HG03558 (cell line): ENCODE results near the gene TECR.
"Not testable (repeated sequence)": the region's sequence is repeated elsewhere in the genome, so short reads cannot be mapped to it uniquely, and the experiment has no call there.

Experiments
- ATAC-seq: cut with Tn5 transposase; IDR thresholded peaks from one replicate; pipeline ENCODE4 v1.9.1; 2021; ENCODE audit warnings: moderate number of reproducible peaks; ENCODE audit not compliant: unreplicated experiment; ENCODE audit errors: extremely low read depth

Gene TECR, protein sequence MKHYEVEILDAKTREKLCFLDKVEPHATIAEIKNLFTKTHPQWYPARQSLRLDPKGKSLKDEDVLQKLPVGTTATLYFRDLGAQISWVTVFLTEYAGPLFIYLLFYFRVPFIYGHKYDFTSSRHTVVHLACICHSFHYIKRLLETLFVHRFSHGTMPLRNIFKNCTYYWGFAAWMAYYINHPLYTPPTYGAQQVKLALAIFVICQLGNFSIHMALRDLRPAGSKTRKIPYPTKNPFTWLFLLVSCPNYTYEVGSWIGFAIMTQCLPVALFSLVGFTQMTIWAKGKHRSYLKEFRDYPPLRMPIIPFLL

DNA sequence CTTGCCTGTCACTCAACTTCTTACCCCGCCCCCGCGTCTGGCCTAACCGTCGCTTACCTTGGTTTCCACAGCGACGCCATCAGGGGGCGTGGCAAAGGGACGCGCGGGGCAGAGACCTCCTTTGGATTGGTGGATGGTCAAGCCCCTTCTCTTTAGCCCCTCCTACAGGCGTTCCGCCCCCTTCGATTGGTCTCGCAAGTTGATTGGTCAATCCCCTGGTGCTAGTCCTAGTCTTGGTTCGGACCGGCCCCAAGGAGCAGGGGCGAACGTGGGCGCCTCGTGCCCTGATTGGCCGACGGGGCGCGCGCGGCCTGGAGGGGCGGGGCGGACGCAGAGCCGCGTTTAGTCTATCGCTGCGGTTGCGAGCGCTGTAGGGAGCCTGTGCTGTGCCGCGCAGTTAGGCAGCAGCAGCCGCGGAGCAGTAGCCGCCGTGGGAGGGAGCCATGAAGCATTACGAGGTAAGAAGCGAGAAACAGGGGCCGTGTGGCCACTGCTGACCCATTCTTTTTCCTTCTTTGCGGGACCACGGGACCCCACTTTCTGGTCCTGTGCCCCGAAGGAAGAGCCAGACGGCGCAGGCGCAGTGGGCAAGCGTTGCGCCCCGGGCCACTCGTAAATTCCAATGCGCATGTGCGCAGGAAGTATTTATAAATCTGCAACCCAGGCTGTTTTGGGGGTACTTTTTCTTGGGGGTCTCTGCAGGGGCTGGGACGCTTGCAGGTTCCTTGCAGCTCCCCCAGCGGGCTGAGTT is at the start of gene TECR:
TECR (plus strand) TSS at position 341 of the 751 bp plus-strand sequence; CDS start at position 444, 103 bp downstream.
- peak; percentile 90 for ATAC-seq

DNA sequence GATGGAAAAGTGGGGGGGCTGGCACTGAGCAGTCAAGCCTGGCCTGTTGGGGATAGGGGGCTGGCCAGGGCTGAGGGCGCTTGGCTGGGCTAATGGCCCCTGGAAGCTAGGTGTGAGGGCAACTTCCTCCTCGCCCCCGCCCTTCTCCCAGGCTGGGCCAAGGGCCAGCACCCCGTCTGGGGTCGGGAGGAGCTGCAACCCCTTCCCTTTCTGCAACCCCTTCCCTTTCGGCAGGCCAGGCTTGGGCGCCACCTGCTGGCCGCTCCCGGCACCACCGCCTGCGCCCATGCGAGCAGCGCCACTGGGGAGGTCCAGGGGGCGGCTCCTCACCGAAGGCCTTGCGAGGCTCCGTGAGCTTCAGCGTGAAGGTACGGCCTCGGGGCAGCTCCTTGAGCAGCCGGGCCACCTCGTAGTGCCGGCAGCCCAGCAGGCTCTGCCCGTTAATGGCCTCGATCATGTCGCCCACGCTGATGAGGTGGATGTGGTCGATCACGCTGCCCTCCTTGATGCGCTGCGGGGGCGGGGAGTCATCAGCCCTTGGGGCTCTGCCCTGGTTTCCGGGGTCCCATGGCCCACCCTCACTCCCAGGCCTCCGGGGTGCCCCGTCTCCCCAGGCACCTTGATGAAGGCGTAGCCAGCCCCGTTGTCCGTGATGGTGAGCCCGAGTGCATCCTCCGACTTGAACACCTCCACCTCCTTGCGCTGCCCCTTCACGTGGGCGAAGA is 49.3 kb upstream of the TECR start:
- ATAC-seq, result no peak

DNA sequence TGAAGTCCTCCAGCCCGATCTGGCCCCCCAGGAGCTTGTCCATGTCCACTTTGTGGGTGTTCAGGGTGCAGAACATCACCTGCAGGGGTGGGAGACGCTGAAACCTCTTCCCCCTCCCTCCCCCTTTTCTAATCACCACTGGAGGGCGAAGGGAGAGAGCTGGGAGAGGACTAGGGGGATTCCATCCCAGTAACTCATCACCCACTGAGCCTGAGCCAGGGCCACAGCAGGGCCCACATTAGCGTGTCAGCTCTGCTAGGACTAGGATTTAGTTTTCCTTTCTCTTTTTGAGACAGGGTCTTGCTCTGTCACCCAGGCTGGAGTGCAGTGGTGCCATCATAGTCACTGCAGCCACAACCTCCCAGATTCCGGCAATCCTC is 48.7 kb upstream of the TECR start:
- ATAC-seq, result no peak

DNA sequence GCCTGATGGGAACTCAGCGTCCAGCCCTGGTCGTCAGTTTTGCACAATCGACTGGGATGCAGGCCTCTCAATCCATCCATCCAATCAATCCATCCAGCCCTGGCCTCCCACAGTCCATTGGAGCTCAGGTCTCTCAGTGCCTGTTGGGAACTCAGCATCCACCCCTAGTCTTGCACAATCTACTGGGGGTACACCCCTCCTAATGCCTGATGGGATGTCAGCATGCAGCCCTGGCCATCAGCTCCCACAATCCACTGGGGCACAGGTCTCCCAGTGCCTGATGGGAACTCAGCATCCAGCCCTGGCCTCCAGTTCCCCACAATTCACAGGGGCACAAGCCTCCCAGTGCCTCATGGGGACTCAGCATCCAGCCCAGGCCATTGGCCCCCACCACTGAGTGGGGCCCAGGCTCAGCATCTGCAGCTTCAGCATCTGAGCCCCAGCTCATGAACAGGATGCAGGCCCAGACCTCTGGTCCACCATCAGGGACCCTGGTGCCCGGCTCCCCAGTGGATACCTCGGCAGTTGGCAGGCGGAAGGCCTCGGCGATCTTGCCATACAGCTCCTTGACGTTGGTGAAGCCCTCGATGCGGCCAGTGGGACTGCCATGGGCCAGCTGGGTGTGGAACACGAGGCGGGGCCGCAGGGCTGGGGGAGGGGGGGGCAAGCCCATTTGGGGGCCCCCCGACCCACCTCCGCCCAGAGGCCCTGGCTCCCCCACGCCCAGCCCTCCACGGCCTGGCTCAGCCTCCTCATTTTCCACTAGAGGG is 47.0 kb upstream of the TECR start:
- no peak for ATAC-seq

DNA sequence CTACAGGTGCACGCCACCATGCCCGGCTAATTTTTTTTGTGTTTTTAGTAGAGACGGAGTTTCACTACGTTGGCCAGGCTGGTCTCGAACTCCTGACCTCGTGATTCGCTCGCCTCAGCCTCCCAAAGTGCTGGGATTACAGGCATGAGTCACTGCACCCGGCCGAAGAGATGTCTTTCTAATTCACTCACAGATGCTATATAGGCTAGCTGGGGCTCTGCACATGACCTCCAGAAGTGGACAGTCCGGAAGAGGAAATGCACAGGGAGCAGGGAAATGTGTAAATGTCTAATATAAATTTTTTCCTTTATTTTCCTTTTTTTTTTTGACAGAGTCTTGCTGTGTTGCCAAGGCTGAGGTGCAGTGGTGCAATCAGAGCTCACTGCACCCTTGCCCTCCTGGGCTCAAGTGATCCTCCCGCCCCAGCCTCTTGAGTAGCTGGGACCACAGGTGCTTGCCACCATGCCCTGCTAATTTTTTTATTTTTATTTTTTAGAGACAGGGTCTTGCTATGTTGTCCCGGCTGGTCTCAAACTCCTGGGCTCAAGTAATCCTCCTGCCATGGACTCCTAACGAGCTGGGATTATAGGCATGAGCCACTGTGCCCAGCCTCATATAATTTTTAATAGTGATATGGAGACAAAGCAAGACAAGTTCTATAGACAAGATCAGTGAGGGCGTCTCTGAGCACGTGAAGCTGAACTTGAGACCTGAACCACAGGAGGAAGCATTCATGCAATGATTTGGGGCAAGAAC is 41.8 kb upstream of the TECR start:
- ATAC-seq, result no peak

DNA sequence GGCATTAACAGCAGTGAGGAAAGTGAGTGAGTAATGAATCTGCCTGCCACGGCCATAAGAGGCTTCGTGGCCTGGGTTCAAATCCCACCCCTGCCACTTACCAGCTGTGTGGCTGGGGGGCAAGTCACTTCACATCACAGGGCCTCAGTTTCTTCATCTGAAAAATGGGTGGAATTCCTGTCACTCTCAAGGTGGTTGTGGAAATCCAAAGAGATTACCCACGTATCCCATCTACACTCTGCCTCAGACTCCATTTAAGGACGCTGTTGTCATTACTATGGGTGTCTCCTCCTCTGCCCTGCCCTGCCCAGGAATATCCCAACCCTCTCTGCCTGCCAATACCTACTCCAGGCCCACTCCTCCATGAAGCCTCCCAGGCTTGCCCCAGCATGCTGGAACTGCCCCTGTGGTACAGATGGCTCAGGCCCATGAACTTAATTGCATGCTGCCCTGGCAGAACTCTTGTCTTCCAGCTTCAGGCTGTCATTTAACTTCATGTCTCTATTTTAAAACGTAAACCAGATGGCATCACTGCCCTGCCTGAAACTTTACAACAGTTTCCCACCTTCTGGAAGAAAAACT is 36.5 kb upstream of the TECR start:
- no peak for ATAC-seq

DNA sequence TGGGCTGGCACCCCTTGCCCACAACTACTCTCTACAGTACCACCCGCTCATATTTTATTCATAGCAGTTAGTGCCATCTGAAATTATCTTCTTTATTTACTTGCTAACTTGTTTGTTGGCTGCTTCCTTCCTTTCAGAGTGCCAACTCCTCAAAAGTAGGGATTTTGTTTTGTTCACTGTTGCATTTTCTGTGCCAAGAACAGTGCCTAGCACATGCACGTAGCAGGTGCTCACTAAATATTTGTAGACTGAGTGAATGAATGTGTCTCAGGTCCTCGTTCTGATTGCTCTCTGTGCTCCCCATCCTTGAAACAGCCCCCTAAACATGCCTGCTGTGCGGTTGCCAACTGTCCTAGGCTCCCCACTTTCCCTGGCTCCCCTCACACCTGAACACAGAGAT is 35.0 kb upstream of the TECR start:
- ATAC-seq, result no peak

DNA sequence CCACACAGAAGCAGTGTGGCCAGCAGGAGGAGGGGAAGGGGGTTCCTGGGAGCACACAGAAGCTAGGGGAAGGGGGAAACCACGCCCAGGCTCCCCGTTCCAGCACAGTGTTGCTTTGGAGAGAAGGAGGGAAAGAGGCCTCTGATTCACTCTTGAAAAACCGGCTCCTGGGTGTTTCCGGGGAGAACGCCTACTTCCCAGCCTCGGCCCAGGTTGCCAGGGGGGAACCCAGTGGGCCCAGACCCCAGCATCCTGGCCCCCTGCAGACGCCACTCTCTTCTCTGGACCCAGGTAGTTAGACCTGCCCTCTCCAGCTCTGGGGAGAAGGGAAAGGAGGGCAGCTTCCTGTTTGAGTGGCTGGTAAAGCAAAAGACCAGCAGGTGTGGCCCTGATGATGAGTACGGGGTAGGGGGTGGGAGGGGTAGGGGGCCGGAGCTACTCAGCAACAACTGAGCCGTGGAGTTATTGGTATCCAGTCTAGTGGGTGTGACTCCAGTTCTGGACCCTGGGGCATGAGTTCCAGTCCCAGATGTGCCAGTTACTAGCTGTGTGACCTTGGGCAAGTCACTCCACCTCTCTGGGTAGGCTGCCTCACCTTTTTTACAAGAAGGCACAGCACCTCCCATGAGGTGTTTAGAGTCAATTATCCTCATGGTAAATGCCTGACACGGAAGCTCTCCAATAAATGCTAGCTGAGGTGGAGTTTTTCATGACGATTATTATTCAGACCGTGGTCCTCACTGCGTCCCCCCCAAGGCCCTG is 34.3 kb upstream of the TECR start:
- no peak for ATAC-seq

DNA sequence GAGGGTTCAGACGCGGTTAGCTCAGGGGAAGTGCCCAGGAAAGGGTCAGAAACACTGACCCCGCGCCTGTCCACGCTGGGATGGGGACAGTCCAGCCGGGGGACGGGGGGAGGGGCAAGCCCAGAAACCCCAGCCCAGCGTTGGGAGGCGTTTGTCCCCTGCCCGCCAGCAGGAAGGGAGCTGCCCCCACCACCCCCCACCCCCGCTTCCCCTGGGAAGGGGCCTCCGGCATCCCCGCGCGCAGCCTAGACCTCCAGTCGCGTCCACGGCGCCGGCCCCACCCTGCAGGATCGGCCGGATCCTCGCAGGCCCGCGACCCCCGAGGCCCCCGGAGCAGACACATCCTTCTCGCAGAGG is 33.7 kb upstream of the TECR start:
- no peak for ATAC-seq

DNA sequence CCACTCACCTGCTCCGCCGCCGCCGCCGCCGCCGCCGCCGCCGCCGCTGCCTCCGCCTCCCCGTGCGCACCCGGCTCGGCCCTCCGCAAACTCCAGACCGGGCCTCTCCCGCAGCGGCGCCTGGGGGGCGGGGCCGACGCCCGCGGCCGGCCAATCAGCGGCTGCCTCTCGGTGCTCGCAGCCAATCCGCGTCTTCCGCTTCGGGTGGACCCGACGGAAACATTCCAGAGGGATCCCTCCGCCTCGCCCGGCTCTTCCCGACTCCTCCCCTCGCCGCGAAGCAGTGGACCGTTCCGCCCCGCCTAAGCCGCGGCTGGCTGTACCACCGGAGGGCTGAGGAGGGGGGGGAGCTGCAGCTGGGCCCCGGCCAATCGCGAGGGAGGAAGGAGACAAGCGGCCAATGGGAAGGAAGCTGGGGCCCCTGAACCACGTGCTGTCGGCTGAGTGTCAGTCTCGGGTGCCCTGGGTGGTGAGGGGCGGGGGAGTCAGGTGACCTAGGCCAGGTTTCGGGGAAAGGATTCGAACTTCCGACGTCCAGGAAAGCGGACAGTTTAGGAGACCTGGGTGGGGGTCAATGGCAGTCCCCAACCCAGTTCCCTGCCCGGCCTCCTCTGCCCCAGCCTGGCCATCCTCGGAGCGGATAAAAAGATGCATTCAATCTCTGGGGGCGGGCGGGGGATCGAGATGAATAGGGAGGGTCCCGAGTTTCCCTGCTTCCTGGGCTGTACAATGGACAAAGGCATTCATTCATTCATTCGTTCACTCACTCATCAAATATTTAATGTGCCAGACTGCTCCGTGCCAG is 33.2 kb upstream of the TECR start, which contains the start of gene GIPC1:
GIPC1 (minus strand) TSS at position 99 of the 805 bp plus-strand sequence. CDS start 13,151 bp downstream, outside the sequence.
- no peak for ATAC-seq

DNA sequence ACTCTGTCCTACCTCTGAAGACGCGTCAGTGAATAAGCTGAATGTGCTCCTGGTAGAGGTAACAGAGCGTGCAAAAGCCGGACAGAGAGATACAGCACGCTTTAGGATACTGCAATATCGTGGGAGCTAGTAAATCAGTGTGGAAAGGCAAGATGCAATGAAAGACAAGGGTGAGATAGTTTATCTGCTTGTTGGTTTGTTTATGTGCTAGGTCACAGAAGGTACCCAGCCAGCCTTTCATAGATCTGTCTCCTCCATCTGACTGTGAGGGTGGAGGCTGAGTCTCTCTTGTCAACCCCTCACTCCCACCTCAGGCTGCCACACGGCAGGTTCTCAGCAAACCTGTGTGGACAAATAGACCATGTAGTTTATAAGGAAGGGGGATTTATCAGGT is 32.6 kb upstream of the TECR start:
- no peak for ATAC-seq

DNA sequence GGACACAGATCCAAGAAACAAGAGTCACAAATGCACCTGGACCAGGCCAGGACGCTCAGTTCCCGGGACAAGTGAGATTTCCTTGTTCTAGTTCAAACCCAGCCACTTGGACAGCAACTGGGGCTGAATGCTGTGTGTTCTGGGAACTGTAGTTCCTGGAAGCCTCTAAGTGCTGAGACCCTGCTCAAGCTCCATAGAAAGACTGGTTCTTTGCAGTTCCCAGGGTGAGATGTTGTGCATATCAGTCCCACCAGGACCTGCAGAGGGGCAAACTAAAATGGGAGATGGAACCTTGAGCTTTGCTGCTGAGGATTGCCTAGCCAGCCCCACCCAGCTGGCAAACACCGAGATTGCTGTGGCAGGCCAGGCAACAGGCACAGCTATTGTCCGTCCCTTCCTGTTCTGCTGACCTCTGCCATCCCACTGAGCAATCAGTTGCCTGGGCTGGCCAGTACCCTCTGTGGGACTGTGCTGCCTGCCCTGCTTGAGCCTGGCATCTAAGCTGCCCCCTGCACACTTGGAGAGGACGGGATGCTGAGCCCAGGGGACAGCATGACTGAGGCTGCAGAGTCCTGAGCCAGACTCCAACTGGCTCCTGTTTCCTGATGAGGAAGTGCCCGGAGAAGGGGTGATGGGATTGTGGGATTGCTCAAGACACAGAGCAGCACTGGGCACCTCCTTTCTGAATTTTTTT is 32.0 kb upstream of the TECR start:
- no peak for ATAC-seq

DNA sequence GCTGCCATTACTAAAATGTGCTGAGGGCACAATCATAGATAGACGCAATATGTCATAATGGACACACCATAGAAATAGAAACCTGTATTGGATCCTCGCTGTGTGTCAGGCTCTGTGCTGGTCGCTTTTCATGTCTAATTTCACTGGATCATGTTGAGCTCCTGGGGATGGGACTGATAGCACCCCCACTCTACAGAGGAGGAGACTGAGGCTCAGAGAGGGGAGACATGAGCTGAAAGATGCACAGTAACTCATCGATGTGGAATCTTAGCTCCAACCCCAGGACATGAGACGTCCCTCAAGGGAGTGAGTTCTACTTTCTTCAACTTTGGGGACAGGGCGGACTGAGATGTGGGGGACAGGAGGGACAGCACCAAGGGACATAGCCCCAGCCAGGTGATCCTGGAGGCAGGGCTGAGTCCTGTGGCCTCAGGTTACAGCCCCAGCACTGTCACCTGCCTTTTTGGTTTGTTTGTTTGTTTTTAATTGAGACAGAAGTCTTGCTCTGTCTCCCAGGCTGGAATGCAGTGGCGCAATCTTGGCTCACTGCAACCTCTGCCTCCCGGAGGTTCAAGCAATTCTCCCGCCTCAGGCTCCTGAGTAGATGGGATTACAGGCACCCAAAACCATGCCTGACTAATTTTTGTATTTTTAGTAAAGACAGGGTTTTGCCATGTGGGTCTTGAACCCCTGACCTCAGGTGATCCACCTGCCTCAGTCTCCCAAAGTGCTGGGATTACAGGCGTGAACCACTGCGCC is 26.9 kb upstream of the TECR start:
- no peak for ATAC-seq

DNA sequence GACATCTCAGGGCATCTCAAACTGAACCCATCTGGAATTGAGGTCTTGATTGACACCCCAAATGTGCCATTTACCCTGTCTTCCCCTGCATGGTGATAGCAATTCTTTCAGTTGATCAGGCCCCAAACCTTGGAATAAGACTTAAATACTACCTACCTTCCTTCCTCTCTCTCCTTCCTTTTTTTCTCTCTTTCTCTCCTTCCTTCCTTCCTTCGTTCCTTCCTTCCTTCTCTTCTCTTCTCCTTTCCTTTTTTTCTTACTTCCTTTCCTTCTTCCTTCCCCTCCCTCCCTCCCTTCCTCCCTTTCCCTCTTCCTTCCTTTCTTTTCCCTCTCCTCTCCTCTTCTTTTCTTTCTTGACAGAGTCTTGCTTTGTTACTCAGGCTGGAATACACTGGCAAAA is 26.1 kb upstream of the TECR start:
- no peak for ATAC-seq

DNA sequence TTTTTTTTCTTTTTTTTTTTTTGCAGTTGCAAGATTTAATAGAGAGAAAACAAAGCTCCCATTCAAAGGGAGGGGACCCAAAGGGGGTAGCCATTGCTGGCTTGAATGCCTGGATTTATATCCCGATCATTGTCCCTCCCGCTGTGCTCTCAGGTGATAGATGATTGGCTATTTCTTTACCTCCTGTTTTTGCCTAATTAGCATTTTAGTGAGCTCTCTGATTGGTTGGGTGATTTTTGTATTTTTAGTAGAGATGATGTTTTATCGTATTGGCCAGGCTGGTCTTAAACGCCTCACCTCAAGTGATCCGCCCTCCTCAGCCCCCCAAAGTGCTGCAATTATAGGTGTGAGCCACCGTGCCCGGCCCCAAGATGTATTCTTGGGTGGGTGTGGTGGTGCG is 24.8 kb upstream of the TECR start:
- not testable (repeated sequence) for ATAC-seq

DNA sequence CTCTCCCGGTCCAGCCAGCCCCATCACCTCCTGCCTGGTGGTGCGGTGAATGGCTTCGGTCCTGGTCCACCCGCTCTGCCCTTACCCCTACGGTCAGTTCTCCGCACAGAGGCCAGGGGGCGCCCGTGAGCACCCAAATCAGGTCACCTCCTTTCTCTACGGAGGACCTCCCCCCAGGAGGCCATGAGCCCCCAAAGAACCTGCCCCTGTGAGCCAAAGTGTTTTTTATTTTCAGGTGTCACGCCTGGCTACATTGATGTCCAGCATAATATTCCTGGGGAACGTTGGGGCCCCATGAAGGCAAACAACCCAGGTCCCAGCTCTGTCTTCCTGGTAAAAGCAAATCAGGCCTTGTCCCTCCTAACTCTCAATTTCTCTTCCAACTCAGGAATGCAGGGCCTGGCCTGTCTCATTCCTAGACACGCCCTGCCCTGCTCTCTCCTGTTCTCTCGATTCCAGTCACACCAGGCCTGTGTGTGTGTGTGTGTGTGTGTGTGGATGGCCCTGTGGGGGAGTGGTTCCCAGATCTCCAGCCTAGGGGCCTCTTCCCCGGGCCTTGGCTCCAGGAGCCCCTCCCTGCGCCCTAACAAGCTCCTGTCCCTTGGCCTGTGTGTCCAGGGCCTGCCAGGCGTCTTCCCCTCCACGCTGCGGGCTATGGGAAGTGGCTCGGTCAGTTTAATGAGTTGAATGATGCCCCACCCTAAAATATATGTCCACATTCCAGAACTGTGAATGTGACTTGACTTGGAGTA is 23.7 kb upstream of the TECR start:
- no peak for ATAC-seq
